ENCODE results near the gene RRP1B. TPM values are rescaled to one million over a fixed set of nuclear protein-coding genes. Genes with fewer than 3 reads are reported as not detected.
"Not testable (repeated sequence)": the region's sequence is repeated elsewhere in the genome, so short reads cannot be mapped to it uniquely, and the experiment has no call there.

Gene RRP1B
- total RNA-seq, 1 experiment from 2014 or later, result 30.6 TPM

- H2AFZ ChIP-seq (ENCODE audit: low read length), result no peak overlapping the region
- H3K79me2 ChIP-seq (ENCODE audit: low read length), result no peaks in the 10 kb centered on the region
- H3K4me3 ChIP-seq (ENCODE audit: low read length), result no peak overlapping the region
- H3K4me2 ChIP-seq (ENCODE audit: low read depth, low read length, poor library complexity, severe bottlenecking), result no peak overlapping the region
- no peaks in the 10 kb centered on the region for H3K9me2 ChIP-seq (replicated peaks; ENCODE audit: insufficient read depth, low read length)
- H3K36me3 ChIP-seq (ENCODE audit: insufficient read depth, low read length), result no peaks in the 10 kb centered on the region
- no peak for DNase-seq
- no peaks in the 10 kb centered on the region for H3K9me3 ChIP-seq (ENCODE audit: low read length)
- H3K9ac ChIP-seq (ENCODE audit: low read length), result no peak overlapping the region
- H3K4me1 ChIP-seq (ENCODE audit: low read length), result no peaks in the 10 kb centered on the region
- H4K20me1 ChIP-seq (ENCODE audit: insufficient read depth, low read depth, low read length), result no peaks in the 10 kb centered on the region
- no peak overlapping the region for H3K27ac ChIP-seq (ENCODE audit: low read length)
- no peaks in the 10 kb centered on the region for H3K27me3 ChIP-seq (ENCODE audit: low read length)
Observed at GRCh38 chr21:43701936-43702784, 42.8 kb downstream of the RRP1B start.

GRCh38 chr21:43702785-43703034 is 43.4 kb downstream of the RRP1B start:
- no peak for DNase-seq
- Histone ChIP-seq H3K27me3 (ENCODE audit: low read length) (no peaks in the 10 kb centered on the region), H3K36me3 (ENCODE audit: insufficient read depth, low read length) (no peaks in the 10 kb centered on the region), H4K20me1 (ENCODE audit: insufficient read depth, low read depth, low read length) (no peaks in the 10 kb centered on the region), H3K4me1 (ENCODE audit: low read length) (no peaks in the 10 kb centered on the region), H3K27ac (ENCODE audit: low read length) (no peak overlapping the region), H3K4me2 (ENCODE audit: low read depth, low read length, poor library complexity, severe bottlenecking) (no peak overlapping the region), H3K9me2 (replicated peaks; ENCODE audit: insufficient read depth, low read length) (no peaks in the 10 kb centered on the region), H3K9ac (ENCODE audit: low read length) (no peak overlapping the region), H2AFZ (ENCODE audit: low read length) (no peak overlapping the region), H3K79me2 (ENCODE audit: low read length) (no peaks in the 10 kb centered on the region), H3K9me3 (ENCODE audit: low read length) (no peaks in the 10 kb centered on the region), H3K4me3 (ENCODE audit: low read length) (no peak overlapping the region)

GRCh38 chr21:43703035-43703880 is 43.9 kb downstream of the RRP1B start:
- no peaks in the 10 kb centered on the region for H3K36me3 ChIP-seq (ENCODE audit: insufficient read depth, low read length)
- H3K9me2 ChIP-seq (replicated peaks; ENCODE audit: insufficient read depth, low read length), result no peaks in the 10 kb centered on the region
- no peak overlapping the region for H3K4me3 ChIP-seq (ENCODE audit: low read length)
- no peaks in the 10 kb centered on the region for H3K9me3 ChIP-seq (ENCODE audit: low read length)
- no peaks in the 10 kb centered on the region for H3K4me1 ChIP-seq (ENCODE audit: low read length)
- DNase-seq, result no peak
- H3K4me2 ChIP-seq (ENCODE audit: low read depth, low read length, poor library complexity, severe bottlenecking), result no peak overlapping the region
- no peaks in the 10 kb centered on the region for H4K20me1 ChIP-seq (ENCODE audit: insufficient read depth, low read depth, low read length)
- no peak overlapping the region for H2AFZ ChIP-seq (ENCODE audit: low read length)
- no peak overlapping the region for H3K27ac ChIP-seq (ENCODE audit: low read length)
- H3K79me2 ChIP-seq (ENCODE audit: low read length), result no peaks in the 10 kb centered on the region
- no peaks in the 10 kb centered on the region for H3K27me3 ChIP-seq (ENCODE audit: low read length)
- H3K9ac ChIP-seq (ENCODE audit: low read length), result no peak overlapping the region

GRCh38 chr21:43707462-43707861 is 48.1 kb downstream of the RRP1B start:
- H3K9me2 ChIP-seq (replicated peaks; ENCODE audit: insufficient read depth, low read length), result no peaks in the 10 kb centered on the region
- no peaks in the 10 kb centered on the region for H3K9me3 ChIP-seq (ENCODE audit: low read length)
- H3K9ac ChIP-seq (ENCODE audit: low read length), result no peak overlapping the region
- no peak overlapping the region for H2AFZ ChIP-seq (ENCODE audit: low read length)
- no peak for DNase-seq
- H4K20me1 ChIP-seq (ENCODE audit: insufficient read depth, low read depth, low read length), result no peaks in the 10 kb centered on the region
- no peaks in the 10 kb centered on the region for H3K4me1 ChIP-seq (ENCODE audit: low read length)
- H3K27me3 ChIP-seq (ENCODE audit: low read length), result no peaks in the 10 kb centered on the region
- no peaks in the 10 kb centered on the region for H3K36me3 ChIP-seq (ENCODE audit: insufficient read depth, low read length)
- no peaks in the 10 kb centered on the region for H3K79me2 ChIP-seq (ENCODE audit: low read length)
- no peak overlapping the region for H3K4me2 ChIP-seq (ENCODE audit: low read depth, low read length, poor library complexity, severe bottlenecking)
- no peak overlapping the region for H3K4me3 ChIP-seq (ENCODE audit: low read length)
- H3K27ac ChIP-seq (ENCODE audit: low read length), result no peak overlapping the region

GRCh38 chr21:43708745-43709381 is 49.5 kb downstream of the RRP1B start:
- Histone ChIP-seq H3K9ac (ENCODE audit: low read length) (no peak overlapping the region), H3K4me2 (ENCODE audit: low read depth, low read length, poor library complexity, severe bottlenecking) (no peak overlapping the region), H3K36me3 (ENCODE audit: insufficient read depth, low read length) (no peaks in the 10 kb centered on the region), H4K20me1 (ENCODE audit: insufficient read depth, low read depth, low read length) (no peaks in the 10 kb centered on the region), H3K4me1 (ENCODE audit: low read length) (no peaks in the 10 kb centered on the region), H3K4me3 (ENCODE audit: low read length) (no peak overlapping the region), H3K9me2 (replicated peaks; ENCODE audit: insufficient read depth, low read length) (no peaks in the 10 kb centered on the region), H3K9me3 (ENCODE audit: low read length) (no peaks in the 10 kb centered on the region), H3K27ac (ENCODE audit: low read length) (no peak overlapping the region), H3K79me2 (ENCODE audit: low read length) (no peaks in the 10 kb centered on the region), H2AFZ (ENCODE audit: low read length) (no peak overlapping the region), H3K27me3 (ENCODE audit: low read length) (no peaks in the 10 kb centered on the region)
- no peak for DNase-seq

GRCh38 chr21:43712268-43712942 is 53.0 kb downstream of the RRP1B start:
- H3K9me3 ChIP-seq (ENCODE audit: low read length), result no peaks in the 10 kb centered on the region
- peaks cover 14% of the 10 kb centered on the region for H3K4me1 ChIP-seq (ENCODE audit: low read length)
- H3K9ac ChIP-seq (ENCODE audit: low read length), result no peak overlapping the region
- no peak overlapping the region for H3K4me3 ChIP-seq (ENCODE audit: low read length)
- no peak for DNase-seq
- H3K4me2 ChIP-seq (ENCODE audit: low read depth, low read length, poor library complexity, severe bottlenecking), result no peak overlapping the region
- H3K79me2 ChIP-seq (ENCODE audit: low read length), result no peaks in the 10 kb centered on the region
- no peaks in the 10 kb centered on the region for H3K36me3 ChIP-seq (ENCODE audit: insufficient read depth, low read length)
- H2AFZ ChIP-seq (ENCODE audit: low read length), result no peak overlapping the region
- no peaks in the 10 kb centered on the region for H3K9me2 ChIP-seq (replicated peaks; ENCODE audit: insufficient read depth, low read length)
- H3K27me3 ChIP-seq (ENCODE audit: low read length), result no peaks in the 10 kb centered on the region
- no peaks in the 10 kb centered on the region for H4K20me1 ChIP-seq (ENCODE audit: insufficient read depth, low read depth, low read length)
- no peak overlapping the region for H3K27ac ChIP-seq (ENCODE audit: low read length)

- H3K4me3 ChIP-seq (ENCODE audit: low read length); DNase-seq; H3K9ac ChIP-seq (ENCODE audit: low read length); H3K79me2 ChIP-seq (ENCODE audit: low read length); H3K9me3 ChIP-seq (ENCODE audit: low read length); H3K9me2 ChIP-seq (replicated peaks; ENCODE audit: insufficient read depth, low read length); H4K20me1 ChIP-seq (ENCODE audit: insufficient read depth, low read depth, low read length); H3K4me2 ChIP-seq (ENCODE audit: low read depth, low read length, poor library complexity, severe bottlenecking); H2AFZ ChIP-seq (ENCODE audit: low read length); H3K27ac ChIP-seq (ENCODE audit: low read length); H3K36me3 ChIP-seq (ENCODE audit: insufficient read depth, low read length); H3K27me3 ChIP-seq (ENCODE audit: low read length): not testable (repeated sequence)
- H3K4me1 ChIP-seq (ENCODE audit: low read length), result peaks cover 16% of the 10 kb centered on the region
Observed at GRCh38 chr21:43713123-43713522, 53.8 kb downstream of the RRP1B start.
